Measurements from ENCODE around the gene RASGRP1.
A peak's percentile ranks its signal among the peaks of the same experiment; 100 is the strongest.

Gene RASGRP1

GRCh38 chr15:38565287-38565670 is 665 bp upstream of the RASGRP1 start:
- no peak for DNase-seq

DNA sequence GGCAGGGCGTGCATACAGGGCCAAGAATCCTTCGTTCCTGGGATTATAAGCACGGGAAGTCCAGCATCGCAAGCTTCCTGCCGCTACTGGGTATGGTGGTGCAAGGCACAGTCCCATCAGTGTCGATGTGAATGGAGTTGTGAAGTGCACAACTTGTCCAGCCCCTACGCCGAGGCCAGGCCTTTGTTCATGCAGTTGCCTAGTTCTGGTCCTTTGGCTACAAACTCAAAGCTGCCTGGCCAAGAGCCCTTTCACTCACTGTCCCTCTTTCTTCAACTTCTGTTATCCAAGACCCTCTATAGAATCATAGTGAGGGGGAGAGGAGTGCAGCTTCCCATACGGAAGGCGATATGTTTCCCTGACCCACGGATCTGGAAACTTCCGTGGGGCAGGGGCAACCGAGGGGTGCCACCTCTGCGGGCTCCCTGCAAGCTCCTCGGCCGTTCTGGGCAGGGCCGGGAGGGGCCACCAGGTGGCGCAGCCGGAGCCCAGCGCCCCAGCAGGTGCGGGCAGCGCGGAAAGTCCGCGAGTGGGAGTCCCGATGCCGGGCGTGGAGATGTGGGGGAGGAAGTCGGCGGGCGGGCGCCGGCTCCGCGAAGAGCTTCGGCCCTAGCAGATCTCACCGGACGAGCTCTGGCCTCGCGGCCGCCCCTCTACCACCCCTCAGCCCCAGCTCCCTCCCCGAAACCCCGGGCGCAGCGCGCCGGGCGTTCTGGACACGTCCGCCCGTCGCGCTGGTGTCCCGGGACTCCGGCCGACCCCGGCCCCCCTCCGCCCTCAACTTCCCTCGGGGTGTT is 693 bp downstream of the RASGRP1 start:
- peak; percentile 79 for DNase-seq

DNA sequence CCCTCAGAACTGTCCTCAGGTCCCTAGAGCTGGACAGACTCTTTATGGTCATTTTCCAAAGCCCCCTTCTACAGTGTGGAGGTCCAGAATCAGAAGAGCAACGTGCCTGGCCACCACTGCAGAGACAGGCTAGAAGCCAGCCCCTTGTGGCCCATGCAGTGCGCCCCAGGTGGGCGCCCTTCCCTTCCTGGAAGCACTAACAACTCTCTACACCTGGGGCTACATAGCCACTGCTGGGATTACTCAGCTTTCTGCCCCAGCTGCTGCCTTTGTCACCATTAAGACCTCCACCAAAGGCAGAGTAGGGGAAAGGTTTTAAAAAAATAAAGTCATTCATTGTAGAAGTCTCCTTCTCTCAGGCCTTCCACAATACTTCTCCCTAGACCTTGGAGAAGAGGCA is 2.3 kb downstream of the RASGRP1 start:
- DNase-seq, result no peak

DNA sequence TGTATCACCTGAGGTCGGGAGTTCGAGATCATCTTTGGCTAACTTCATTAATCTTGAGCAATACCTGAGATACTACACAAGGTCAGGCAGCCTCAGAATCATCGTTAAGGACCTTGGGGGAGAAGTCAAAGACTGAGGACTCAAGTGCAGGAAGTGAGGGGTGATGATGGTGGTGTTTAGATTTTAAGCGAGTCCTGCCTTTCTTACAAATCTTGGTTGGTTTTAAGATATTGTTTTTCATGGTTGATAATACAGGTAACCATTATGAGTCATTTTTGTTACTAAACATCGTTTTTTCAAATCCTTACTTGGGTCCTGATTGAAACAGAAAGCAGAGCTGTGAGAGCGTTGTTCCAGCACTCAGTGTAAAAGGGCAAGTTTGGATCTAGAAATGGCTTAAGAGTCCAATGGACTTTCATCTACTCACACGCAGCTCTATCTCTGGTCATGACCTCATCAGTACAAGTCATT is 4.1 kb downstream of the RASGRP1 start:
- DNase-seq, result no peak

DNA sequence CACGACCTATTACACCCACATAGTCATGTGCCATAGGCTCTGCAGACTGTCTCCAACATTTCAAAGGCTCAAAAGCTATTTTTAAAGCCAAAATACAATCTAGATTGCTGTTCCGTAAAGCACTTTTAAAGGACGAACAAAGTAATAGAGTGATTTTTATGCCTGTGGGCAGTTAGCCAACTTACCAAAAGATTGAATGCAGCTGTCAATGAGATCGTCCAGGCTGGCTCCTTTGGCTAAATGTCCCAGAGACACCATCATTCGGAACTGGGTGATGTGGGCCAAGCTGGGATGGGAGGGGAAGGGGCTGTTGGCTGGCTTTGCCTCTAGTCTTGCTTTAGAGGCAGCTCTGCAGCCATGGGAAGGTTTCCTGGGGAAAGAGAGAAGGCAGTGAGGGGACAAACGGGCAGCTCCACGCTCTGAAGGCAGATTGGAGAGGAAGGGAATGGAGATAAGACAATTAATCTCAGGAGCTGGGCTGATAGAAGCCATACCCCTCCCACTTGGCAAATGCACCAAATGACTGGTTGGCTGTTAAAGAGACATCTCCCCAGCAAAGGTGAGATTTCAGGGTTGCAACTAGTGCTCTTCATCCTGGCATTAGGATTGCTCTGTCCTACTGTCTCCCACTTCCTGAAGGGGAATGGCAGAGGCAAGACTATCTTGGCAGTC is 4.8 kb downstream of the RASGRP1 start:
- DNase-seq, result no peak

GRCh38 chr15:38559131-38559530 is 5.5 kb downstream of the RASGRP1 start:
- no peak for DNase-seq

GRCh38 chr15:38558372-38559059 is 6.1 kb downstream of the RASGRP1 start:
- no peak for DNase-seq

DNA sequence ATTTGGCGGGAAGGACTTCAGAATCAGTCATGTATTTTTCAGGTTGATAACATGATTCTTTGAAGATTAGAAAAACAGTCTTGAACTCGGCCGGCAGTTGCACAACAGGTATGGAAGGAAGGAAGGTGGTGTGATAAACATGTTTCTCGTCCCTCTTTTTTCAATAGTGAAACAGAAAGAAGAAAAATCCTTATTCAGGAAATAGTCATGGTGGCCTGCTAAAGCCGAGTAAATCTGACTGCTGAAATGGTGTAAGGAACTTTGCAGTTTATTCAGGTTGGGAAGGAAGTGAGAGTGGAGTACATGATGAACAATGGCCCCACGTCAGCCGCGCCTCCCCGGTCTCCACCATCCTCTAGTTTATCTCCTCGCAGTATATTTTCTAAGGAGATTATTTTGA is 6.7 kb downstream of the RASGRP1 start:
- DNase-seq, result no peak

DNA sequence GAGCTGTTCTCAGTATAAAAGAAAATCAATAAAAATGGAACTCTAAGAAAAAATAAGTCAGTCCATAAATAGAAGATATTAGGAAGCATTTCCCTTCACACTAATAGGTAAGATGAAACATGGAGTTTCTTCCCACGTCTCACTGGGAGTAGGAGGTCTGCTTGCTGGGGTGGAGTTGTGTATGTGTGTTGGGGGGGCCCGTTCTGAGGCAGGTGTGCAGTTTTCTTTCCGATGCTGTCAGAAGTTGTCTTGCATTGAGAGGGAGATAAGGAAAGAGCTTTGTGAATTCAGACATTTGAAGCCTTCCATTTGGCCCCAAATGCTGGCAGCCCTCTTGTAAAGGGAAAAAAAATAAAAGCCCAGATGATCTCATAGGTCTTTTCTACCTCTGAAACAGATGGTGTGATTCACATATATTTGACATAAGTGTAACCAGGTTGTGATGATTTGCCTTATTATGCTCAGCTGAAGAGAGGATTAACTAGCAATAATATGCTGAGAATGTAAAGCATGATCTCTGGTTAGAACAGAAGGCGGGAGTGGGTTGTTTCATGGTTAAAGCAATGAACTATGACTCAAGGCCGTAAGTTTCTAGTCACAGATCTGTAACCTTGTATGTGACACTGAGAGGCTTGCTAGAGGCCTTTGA is 8.8 kb downstream of the RASGRP1 start:
- no peak for DNase-seq

GRCh38 chr15:38554354-38554753 is 10.3 kb downstream of the RASGRP1 start:
- no peak for DNase-seq

- no peak for DNase-seq
These were observed 11.5 kb downstream of the RASGRP1 start for GRCh38 chr15:38553071-38553470.

GRCh38 chr15:38551720-38552648 is 12.6 kb downstream of the RASGRP1 start:
- no peak for DNase-seq

- no peak for DNase-seq
These were observed 15.4 kb downstream of the RASGRP1 start for GRCh38 chr15:38549222-38549621.

GRCh38 chr15:38547255-38547997 is 17.2 kb downstream of the RASGRP1 start:
- DNase-seq, result no peak

GRCh38 chr15:38545179-38545578 is 19.4 kb downstream of the RASGRP1 start:
- DNase-seq, result no peak

DNA sequence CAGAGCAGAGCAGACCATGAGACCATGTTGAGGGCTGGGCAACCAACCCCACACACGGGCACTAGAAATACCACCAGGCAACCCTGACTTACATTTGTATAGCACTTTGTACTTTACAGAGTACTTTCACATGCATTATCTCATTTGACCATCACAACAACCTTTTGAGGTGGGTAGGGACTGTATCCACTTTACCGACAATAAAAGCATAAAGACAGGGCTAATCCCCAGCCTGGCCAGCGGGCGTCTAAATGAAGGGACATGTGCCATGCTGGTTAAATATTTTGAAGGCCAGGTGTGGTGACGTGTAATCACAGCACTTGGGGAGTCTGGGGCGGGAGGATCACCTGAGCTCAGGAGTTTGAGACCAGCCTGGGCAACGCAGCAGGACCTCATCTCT is 23.6 kb downstream of the RASGRP1 start:
- no peak for DNase-seq

DNA sequence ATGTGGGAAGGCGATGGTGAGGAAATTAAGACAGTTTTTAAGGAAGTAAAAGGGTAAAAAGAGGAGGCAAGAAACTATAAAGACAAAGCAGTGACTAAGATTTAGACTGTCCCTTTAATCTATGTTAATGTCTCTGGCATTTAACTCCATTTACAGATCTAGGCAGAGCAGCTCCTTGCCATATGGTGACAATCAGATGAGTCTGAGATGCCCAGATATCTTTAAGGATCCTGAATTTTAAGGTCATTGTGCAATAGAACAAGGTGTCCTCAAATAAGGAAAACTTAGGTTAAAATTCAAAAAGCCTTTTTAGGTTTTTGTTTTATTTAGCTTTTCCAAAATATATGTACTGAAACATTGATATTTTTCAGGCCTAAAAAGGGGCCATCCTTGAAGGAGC is 24.1 kb downstream of the RASGRP1 start:
- DNase-seq, result no peak

GRCh38 chr15:38539008-38539343 is 25.6 kb downstream of the RASGRP1 start:
- no peak for DNase-seq

- no peak for DNase-seq
These were observed 26.1 kb downstream of the RASGRP1 start for GRCh38 chr15:38538328-38539007.

DNA sequence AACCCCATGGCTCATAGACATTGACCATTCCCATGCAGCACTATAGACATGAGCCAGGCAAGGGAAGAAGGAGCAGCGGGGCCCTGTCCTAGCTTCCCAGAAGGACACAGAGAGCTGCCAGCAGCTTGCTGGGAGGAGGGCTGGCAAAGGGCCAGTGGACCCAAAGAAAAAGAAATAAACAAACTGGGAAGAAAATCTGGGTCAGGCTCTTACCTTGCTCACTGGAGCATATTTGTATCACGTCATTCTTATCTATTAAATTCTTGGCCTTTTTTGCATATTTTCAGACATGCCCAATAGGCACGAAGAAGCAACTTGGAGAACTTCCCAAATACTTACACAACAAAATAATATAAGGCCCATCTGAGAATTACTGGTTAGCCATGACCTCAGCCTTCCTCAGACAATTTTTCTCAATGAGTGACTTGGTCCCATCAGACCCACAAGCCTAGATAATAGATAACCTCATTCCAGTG is 28.4 kb downstream of the RASGRP1 start:
- DNase-seq, result no peak

All from right forelimb (tissue), 1 donor.